Urinary bladder (tissue), 4 donors: ENCODE results near the gene TSC22D3. TPM values are rescaled to one million over a fixed set of nuclear protein-coding genes. Genes with fewer than 3 reads are reported as not detected.

ENCODE experiments used
- DNase-seq: peaks from one replicate; pipeline ENCODE4 v3.0.0-alpha.2; 2015; ENCODE audit errors: extremely low spot score
- H3K27ac ChIP-seq: one replicate; pipeline ENCODE4 v1.5.1; 2013; ENCODE audit warnings: low read depth, mild to moderate bottlenecking, moderate library complexity
- H3K36me3 ChIP-seq: one replicate; pipeline ENCODE4 v1.6.1; 2013; ENCODE audit warnings: mild to moderate bottlenecking, moderate library complexity; ENCODE audit not compliant: insufficient read depth
- H3K4me1 ChIP-seq: one replicate; pipeline ENCODE4 v1.6.1; 2013; ENCODE audit warnings: mild to moderate bottlenecking, moderate library complexity; ENCODE audit not compliant: insufficient read depth
- H3K4me3 ChIP-seq: one replicate; pipeline ENCODE4 v1.5.1; 2013; ENCODE audit warnings: low read depth, low read length
- WGBS: extraction: QIAGEN DNeasy Blood & Tissue Kit; methylation state at CpG from one replicate; pipeline ENCODE4 v1.1.7; 2013; 5-methylcytosine and 5-hydroxymethylcytosine counted together
- polyA plus RNA-seq: library from polyadenylated mRNA; stranded (reverse); fragments of 200-250 nt; gene quantifications from one replicate; pipeline ENCODE4 v1.2.3, GENCODE V29; 2013
- total RNA-seq: library from RNA; depleted of rRNA; stranded (reverse); fragments of >200 nt; gene quantifications from one replicate; pipeline ENCODE4 v1.2.3, GENCODE V29; 2014
- donor health status: healthy with polysubstance abuse.
- donor health status: healthy.

Gene TSC22D3
- total and polyA plus RNA-seq, 2 donors: 63.2 to 843 TPM

DNA sequence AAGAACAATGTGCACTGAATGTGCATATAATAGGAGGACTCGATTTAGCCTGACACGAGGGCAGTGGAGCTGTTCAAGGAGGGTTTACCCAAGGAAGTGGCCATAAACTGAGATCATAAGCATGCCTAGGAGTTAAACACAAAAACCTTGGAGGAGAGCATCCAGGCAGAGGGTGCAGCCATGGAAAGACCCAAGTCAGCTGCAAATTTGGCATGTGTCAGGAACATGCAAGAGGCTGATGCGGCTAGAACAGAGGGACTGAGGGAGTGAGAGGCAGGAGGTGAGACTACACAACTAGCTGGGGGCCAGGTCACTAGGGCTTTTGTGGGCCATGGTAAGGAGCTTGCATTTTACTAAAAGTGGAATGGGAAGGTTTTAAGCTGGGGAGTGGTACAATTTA is 91.7 kb downstream of the TSC22D3 start:
- Histone ChIP-seq H3K27ac (peak overlapping the region; percentile 50), H3K4me3 (no peak overlapping the region), H3K36me3 (no peaks in the 10 kb centered on the region), H3K4me1 (no peaks in the 10 kb centered on the region)
- no peak for DNase-seq
- WGBS: 50% methylated on average over 3 of the region's 3 CpGs

DNA sequence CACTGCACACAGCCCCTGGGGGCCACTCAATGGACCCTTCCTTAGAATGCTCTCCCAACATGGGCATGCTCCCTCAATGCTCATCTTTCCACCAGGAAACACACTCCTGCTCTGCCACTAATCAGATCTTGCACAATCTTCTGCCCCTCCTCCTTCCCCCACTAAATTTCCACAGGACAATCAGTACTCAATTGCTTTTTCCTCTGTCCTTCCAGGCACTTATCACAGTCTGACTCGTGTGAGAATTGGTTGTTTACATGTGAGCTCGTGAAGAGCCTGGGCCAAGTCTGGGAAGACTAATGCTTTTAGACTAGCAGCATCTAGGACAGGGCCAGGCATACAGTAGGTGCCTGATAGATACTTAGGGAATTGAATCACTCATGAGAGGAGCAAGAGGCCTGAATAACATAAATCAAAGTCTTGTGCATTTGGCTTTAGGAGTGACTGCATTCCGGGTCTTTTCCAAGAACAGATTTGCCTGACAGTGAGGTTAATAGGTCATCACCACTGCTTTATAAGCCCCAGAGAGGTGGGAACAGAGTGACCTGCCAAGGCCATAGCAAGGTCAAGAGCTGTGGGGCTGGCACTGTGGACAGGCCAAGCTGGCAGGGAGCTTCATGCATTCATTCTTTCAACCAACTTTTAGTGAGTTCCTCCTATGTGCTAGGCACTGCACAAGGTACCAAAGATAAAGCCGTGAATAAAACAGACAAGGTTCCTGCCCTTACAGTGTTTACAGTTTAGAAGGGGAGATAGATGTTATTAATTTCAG is 92.3 kb downstream of the TSC22D3 start:
- no peak overlapping the region for H3K4me3 ChIP-seq

DNA sequence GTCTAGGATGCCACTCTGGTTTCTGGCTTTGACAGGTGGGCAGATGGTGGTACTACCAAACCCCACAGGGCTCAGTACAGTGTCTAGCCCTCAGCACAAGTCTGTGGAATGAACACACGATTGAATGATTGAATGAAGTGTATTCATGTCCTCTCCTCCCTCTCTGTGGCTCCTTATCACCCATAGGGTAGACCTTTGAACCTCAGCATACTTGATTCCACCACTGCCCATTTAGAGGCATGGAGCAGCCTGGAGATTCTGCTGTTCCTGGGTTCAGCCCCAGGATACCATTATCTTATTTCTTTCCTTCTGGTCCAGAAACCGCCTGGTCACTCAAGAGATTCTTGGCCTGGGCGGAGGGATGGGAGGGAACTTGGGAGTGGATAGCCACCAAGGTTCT is 93.3 kb downstream of the TSC22D3 start:
- WGBS: 97% methylated on average over 3 of the region's 3 CpGs
- H3K27ac ChIP-seq: peak overlapping the region; percentile 80
- no peak overlapping the region for H3K4me3 ChIP-seq
- H3K36me3 ChIP-seq: no peaks in the 10 kb centered on the region
- no peak for DNase-seq
- peaks cover 2% of the 10 kb centered on the region for H3K4me1 ChIP-seq

More for the DNA sequence above, 92.3 kb downstream of the TSC22D3 start:
- Histone ChIP-seq H3K27ac (peak overlapping the region; percentile 80), H3K36me3 (no peaks in the 10 kb centered on the region), H3K4me1 (peaks cover 2% of the 10 kb centered on the region)
- WGBS: 23% methylated on average over 4 of the region's 4 CpGs
- DNase-seq: no peak

DNA sequence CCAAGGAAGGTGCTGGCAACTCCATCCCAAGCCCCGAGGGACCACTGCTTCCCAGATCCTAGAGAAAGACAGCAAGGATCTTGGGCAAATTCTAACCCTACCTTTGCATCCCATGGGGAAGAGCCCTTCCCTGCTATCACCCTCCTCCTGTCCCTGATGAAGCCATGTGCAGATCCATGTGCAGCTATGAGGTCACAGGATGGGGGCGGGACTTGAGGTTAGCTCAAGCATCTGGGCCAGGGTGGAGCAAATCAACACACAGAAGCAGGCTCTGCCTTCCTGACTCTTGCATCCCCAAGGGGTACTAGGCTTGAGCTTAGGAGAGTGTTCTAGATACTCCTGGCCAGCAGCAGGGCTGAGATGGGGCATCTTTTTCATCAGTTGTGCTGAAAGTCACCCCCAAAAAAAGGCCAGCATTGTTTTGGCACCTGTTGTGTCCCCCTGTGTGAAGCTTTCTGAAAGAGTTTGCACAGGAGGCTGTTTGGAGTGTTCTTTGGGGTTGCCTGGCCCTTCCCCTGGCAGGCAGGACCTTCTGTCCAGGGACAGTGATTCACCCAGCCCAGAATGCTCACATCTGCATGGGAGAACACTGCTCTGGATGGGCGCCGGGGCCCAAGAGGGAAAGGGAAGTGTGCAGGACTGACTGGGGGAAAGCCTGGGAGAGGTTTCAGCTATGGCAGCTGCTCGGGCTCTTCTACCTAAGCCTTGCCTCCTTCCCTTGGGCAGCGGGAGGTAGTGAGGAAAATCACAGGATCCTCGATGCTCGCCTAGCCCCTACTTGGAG is 96.4 kb downstream of the TSC22D3 start:
- no peak overlapping the region for H3K4me3 ChIP-seq
- DNase-seq: no peak
- 81% methylated on average over 8 of the region's 8 CpGs for WGBS
- H3K36me3 ChIP-seq: no peaks in the 10 kb centered on the region
- H3K27ac ChIP-seq: peak overlapping the region; percentile 88
- H3K4me1 ChIP-seq: peaks cover 2% of the 10 kb centered on the region

DNA sequence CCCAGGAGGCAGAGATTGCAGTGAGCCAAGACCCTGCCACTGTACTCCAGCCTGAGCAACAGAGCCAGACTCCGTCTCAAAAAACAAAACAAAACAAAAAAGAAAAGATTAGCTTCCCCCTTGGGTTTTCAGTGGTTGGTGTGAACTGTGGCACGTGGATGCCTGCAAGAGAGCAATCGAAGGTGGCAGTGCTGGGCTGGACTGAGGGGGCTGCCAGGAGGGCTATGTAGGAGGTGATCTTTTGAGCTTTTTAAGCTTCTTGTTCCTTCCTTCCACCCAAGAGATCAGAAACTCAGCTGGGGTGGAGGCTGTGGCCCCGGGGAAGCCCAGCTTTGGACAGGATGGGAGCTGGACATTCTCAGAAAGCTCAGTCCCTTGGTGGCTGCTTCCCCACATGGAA is 97.7 kb downstream of the TSC22D3 start:
- H3K4me3 ChIP-seq: no peak overlapping the region
- DNase-seq: no peak
- H3K36me3 ChIP-seq: no peaks in the 10 kb centered on the region
- 68% methylated on average over 4 of the region's 4 CpGs for WGBS
- peak overlapping the region; percentile 86 for H3K27ac ChIP-seq
- peaks cover 2% of the 10 kb centered on the region for H3K4me1 ChIP-seq

DNA sequence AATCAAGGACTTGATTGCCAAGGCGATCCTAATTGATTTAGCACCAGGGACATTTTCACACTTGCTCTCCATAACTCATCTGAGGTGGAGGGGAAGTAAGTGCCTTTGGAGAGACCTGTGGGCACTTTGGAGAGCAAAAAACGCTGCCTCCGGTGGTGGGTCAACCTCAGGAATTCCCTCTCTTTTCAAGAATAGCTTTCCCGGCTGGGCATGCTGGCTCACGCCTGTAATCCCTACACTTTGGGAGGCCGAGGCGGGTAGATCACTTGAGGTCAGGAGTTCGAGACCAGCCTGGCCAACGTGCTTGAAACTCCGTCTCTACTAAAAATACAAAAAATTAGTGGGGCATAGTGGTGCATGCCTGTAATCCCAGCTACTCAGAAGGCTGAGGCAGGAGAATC is 98.1 kb downstream of the TSC22D3 start:
- WGBS: 35% methylated on average over 10 of the region's 10 CpGs
- Histone ChIP-seq H3K27ac (peak overlapping the region; percentile 86), H3K4me3 (no peak overlapping the region), H3K36me3 (no peaks in the 10 kb centered on the region), H3K4me1 (peaks cover 2% of the 10 kb centered on the region)
- DNase-seq: no peak

DNA sequence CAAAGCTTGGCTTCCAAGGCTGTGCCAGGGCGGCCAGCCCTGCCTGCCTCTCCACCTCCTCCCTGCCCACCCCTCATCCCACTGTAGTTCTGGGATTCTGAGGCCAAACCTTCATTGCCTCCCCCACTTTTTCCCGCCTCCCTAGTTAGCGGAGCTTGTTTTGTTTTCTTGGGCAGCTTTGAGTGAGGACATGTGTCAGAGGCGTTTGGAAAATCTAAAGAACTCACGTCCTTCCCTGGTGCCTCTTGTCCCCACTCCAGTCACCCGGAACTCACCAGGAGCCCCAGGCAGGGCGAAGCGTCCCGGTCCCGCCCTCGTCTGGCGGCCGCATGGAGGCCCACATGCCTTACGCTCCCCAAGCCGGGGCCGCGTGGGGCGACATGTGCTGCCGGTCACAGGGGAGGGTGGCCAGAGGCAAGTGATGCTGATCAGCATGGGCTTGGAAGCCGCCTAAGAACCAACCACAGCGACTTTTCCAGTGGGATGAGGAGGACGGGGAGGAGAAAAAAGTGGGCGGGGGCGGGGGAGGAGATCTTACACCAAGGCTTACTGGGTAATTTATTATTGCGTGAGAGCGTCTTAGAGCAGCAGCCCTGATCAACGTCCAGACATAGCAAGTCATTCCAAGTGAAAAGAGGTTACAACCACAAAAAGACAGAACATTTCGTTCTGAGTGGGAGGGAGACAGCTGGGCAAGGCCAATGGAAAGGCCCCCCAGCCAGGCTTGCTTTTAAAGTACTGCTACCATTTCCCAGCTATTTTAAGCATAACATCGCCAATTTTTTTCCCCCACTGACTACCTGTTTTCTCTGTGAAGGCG is 98.8 kb downstream of the TSC22D3 start:
- peak overlapping the region; percentile 66 for H3K4me3 ChIP-seq
- H3K4me1 ChIP-seq: peaks cover 2% of the 10 kb centered on the region
- DNase-seq: peak; percentile 49
- WGBS: 7% methylated on average over 30 of the region's 30 CpGs
- H3K36me3 ChIP-seq: no peaks in the 10 kb centered on the region
- H3K27ac ChIP-seq: peak overlapping the region; percentile 98

DNA sequence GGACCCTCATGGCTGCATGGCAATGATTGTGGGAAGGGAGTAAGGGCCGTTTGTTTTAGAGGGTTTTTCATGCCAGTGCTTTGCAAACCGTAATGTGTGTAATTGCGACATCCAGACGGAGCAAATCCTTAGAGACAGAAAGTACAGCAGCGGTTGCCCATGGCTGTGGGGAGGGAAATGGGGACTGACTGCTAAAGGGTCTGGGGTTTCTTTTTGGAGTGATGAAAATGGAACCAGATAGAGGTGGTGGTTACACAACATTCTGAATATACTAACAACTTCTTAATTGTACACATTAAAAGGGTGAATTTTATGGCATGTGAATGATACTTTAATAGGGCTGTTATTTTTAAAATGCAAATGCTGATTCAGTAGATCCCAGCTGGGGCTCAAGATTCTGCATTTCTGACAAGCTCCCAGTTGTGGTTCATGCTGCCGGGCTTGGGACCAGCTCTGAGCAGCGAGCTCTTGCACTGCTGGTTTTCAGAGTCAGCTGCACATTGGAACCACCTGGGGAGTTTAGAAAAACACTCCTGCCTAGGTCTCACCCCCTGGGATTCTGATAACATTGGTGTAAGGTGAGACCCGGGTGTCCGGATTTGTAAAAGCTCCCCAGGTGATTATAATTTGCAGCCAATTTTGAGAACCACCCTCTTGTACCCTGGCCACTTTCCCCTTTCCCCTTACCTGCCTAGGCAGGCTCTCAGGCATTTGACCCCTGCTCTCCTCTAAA is 99.6 kb downstream of the TSC22D3 start:
- Histone ChIP-seq H3K4me3 (peak overlapping the region; percentile 66), H3K4me1 (peaks cover 2% of the 10 kb centered on the region), H3K36me3 (no peaks in the 10 kb centered on the region), H3K27ac (peak overlapping the region; percentile 98)
- no peak for DNase-seq
- WGBS: 7% methylated on average over 9 of the region's 9 CpGs

DNA sequence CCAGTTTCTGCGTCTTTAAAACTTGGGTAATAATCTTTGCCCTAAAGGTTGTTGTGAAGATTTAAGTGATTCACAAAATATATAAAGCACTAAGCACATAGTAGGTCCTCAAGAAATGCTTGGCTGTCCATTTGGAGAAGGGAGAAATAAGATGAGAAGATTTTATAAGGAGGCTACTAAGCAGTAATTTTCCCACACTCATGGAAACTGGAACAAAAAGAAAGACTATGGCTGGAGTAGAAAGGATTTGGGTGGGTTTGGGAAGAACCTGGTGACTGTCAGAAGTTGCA is 100.3 kb downstream of the TSC22D3 start:
- peaks cover 2% of the 10 kb centered on the region for H3K4me1 ChIP-seq
- H3K4me3 ChIP-seq: peak overlapping the region; percentile 66
- 100% methylated on average over 1 of the region's 1 CpG for WGBS
- DNase-seq: no peak
- H3K27ac ChIP-seq: peak overlapping the region; percentile 79
- no peaks in the 10 kb centered on the region for H3K36me3 ChIP-seq

DNA sequence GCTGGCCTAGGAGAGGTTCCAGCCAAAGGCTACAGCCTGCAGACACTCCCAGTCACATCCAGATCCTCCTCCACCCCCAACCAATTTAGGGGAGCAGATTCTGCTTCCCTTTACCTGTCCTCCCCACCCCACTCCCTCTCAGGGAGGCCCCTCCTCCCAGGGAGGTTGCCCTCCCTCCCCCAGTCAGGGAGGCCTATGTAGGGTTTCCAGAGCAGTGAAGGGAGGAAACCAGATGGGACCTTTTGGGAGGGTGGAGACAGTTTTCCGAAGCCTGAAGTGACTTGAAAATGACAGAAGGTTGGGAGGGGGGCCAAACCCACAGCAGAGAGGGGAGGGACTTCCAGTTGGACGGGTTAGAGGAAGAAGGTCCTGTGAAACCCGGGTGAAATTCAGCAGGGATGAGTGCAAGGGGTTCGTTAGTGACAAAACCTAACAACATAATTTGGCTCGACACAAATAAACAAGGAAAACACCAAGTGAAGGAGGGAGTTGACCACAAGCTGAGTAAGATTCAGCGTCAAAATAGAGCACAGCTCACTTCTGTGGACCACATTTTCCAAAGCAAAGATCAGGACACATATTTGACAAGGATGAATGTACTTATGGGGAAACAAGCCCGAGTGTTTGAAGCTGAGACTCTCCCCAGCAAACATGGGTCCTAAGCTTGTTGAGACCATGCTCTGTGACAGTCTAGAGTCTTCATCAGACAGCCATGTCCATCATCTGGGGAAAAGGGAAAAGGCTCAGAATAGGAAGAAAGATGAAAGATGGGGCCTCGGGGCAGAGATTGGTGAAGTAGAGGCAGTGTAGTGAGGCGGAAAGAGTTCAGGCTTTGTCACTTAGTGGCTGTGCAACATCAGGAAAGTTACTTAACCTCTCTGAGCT is 100.9 kb downstream of the TSC22D3 start:
- peak overlapping the region; percentile 9 for H3K4me3 ChIP-seq
- peak overlapping the region; percentile 79 for H3K27ac ChIP-seq
- no peak for DNase-seq
- 36% methylated on average over 9 of the region's 9 CpGs for WGBS
- H3K36me3 ChIP-seq: no peaks in the 10 kb centered on the region
- H3K4me1 ChIP-seq: peaks cover 2% of the 10 kb centered on the region

DNA sequence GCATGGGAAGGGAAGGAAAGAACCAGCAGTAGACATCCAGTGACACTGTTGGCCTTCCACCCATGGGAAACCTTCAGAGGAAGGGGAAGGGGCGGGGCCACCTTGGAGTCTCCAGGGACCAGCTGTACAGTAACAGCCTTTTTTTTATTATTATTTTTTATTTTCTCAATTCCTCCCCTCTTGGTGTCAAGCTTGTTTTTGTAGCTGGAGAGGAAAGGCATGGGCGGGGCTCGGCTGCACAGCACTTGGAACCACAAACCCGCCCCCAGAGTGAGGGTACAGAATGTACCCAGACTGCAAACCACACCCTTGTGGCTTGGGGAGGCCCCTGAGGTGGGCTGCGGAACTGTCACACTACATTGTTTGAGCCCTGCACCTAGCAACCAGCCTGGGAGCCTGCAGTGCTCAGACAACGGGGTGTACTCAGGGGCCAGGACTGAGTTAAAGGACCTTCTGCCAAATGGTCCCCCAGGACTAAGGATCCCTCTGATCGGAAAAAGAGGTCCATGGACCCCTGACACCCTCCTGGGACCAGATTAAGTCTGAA is 101.6 kb downstream of the TSC22D3 start:
- H3K36me3 ChIP-seq: no peaks in the 10 kb centered on the region
- no peak overlapping the region for H3K4me3 ChIP-seq
- WGBS: 39% methylated on average over 7 of the region's 7 CpGs
- peaks cover 2% of the 10 kb centered on the region for H3K4me1 ChIP-seq
- peak overlapping the region; percentile 79 for H3K27ac ChIP-seq
- DNase-seq: no peak

DNA sequence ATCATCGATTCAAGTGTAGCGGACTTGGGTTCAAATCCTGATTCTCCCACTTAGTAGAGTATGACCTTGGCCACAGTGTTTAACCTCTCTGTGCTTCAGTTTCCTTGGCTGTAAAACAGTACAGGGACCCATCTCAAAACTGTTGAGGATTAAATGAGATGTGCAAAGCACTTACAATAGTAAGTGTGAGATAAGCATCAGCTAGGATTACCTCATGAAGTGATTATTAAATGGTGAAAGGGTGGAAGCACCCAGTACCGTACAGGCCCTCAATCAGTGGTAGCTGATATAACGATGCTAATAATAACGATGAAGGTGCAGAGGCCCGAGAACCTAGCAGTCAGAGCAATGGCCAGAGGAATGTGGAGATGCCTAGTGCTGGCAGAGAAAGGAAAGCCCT is 102.2 kb downstream of the TSC22D3 start:
- DNase-seq: no peak
- Histone ChIP-seq H3K4me1 (no peaks in the 10 kb centered on the region), H3K27ac (peak overlapping the region; percentile 74), H3K4me3 (no peak overlapping the region), H3K36me3 (no peaks in the 10 kb centered on the region)
- 58% methylated on average over 6 of the region's 6 CpGs for WGBS
